ENCODE measurements around the gene BRIP1.
"Not testable (repeated sequence)": the region's sequence is repeated elsewhere in the genome, so short reads cannot be mapped to it uniquely, and the experiment has no call there.

- TF ChIP-seq CTCF, POLR2A, POLR2AphosphoS5 (IDR thresholded peaks at IDR 0.05): not testable (repeated sequence)
These were observed 37.1 kb downstream of the BRIP1 start for GRCh38 chr17:61826198-61826597.

Measured in prostate gland (tissue), 2 donors.